Loucy (cell line): ENCODE data around the gene BLACAT1.
A peak's percentile ranks its signal among the peaks of the same experiment; 100 is the strongest.

Source experiments
- H2AFZ ChIP-seq: fragments of 200-600 bp; sonication (generic); 2 replicates; pipeline ENCODE4 v1.6.0; 2016; ENCODE audit warnings: antibody characterized with exemption, mild to moderate bottlenecking, low read length, moderate library complexity
- H3F3A ChIP-seq: fragments of 200-600 bp; 2 replicates; pipeline ENCODE4 v1.6.0; 2016; ENCODE audit warnings: antibody characterized with exemption, low read depth, mild to moderate bottlenecking
- H3K27me3 ChIP-seq: fragments of 200-600 bp; sonication (generic); 2 replicates; pipeline ENCODE4 v1.6.1; 2014; ENCODE audit warnings: low read length, mild to moderate bottlenecking; ENCODE audit not compliant: insufficient read depth, poor library complexity, severe bottlenecking
- H3K36me3 ChIP-seq: fragments of 200-600 bp; sonication (generic); 2 replicates; pipeline ENCODE4 v1.6.1; 2016; ENCODE audit warnings: low read length; ENCODE audit not compliant: insufficient read depth
- H3K4me1 ChIP-seq: fragments of 200-600 bp; sonication (generic); 2 replicates; pipeline ENCODE4 v1.5.1; 2014; ENCODE audit warnings: low read length, mild to moderate bottlenecking; ENCODE audit not compliant: insufficient read depth, poor library complexity, severe bottlenecking
- H3K4me2 ChIP-seq: fragments of 200-600 bp; sonication (generic); 2 replicates; pipeline ENCODE4 v1.6.0; 2014; ENCODE audit warnings: antibody characterized with exemption, low read length, low read depth, mild to moderate bottlenecking; ENCODE audit not compliant: poor library complexity, severe bottlenecking
- H3K4me3 ChIP-seq: fragments of 200-600 bp; sonication (generic); 2 replicates; pipeline ENCODE4 v1.5.1; 2014; ENCODE audit warnings: low read length, mild to moderate bottlenecking, mixed read lengths; ENCODE audit not compliant: poor library complexity, severe bottlenecking
- H3K79me2 ChIP-seq: fragments of 200-600 bp; sonication (generic); 2 replicates; pipeline ENCODE4 v1.6.1; 2014; ENCODE audit warnings: low read length; ENCODE audit not compliant: insufficient read depth
- H3K9ac ChIP-seq: fragments of 200-600 bp; sonication (generic); 2 replicates; pipeline ENCODE4 v1.6.0; 2014; ENCODE audit warnings: mild to moderate bottlenecking, low read depth, low read length, moderate library complexity; ENCODE audit not compliant: poor library complexity, severe bottlenecking
- H3K9me2 ChIP-seq: fragments of 200-600 bp; sonication (generic); replicated peaks from 2 replicates; pipeline ENCODE4 v1.6.1; 2016; ENCODE audit warnings: low read depth, low read length, mixed read lengths
- H3K9me3 ChIP-seq: fragments of 200-600 bp; sonication (generic); 2 replicates; pipeline ENCODE4 v1.6.1; 2014; ENCODE audit warnings: mild to moderate bottlenecking, antibody characterized with exemption, low read length, low read depth; ENCODE audit not compliant: insufficient read depth
- H4K20me1 ChIP-seq: fragments of 200-600 bp; sonication (generic); 2 replicates; pipeline ENCODE4 v1.6.0; 2014; ENCODE audit warnings: antibody characterized with exemption, low read length, mild to moderate bottlenecking; ENCODE audit not compliant: insufficient read depth, poor library complexity, severe bottlenecking
- EZH2phosphoT487 ChIP-seq: fragments of 200-600 bp; IDR thresholded peaks from 2 replicates; pipeline ENCODE4 v1.6.1; 2018; ENCODE audit warnings: antibody characterized with exemption, mild to moderate bottlenecking, moderate library complexity, borderline replicate concordance
- TF ChIP-seq, protein P1 (sequence below): fragments of 200-600 bp; sonication (generic); conservative IDR thresholded peaks from 2 replicates; pipeline ENCODE4 v1.5.1; 2014; ENCODE audit warnings: mild to moderate bottlenecking, antibody characterized with exemption, low read length

BLACAT1 gene

DNA sequence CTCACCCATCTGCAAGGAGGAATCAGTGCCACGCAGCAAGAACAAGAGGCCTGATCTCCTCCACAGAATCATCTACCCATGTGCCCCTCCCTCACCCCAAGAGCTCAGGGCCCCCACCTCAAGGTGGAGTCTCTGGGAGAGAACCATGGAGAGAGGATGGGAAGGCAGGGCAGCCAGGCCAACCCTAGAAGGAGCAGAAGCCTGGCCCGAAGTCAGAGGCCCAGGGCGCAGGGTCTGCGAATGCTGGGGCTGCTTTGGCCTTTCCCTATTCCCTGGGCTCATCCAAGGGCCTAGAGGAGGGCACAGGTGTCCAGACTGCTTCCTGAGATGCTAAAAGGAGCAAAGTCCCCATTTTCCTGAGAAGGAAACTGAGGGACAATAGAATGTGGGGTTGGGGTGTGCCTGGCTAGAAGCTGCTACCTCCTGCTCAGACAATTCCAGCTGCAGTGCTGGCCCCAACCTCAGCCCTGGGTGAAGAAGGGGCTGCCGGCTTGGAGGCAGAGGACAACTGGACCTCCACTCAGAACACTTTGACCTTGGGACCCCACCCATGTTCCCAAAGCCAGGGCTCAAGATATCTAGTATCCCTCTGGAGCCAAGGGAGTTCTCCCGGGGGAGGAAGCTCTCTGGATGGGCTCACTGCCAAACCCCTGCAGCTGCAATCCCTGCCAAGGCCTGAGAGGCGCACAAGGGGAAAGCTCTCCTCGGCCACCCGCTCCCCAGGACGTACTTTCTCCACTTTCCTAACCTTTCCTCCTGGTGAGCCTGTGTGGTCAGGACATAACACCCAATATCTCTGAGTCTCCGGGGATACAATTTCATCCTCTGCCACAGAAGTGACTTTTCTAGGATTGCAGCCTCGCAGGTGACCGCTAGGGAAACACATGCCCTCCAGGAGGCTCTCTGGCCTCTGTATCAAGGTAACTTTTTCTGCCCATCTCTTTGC is 17.4 kb downstream of the BLACAT1 start:
- TF ChIP-seq, protein P1, sequence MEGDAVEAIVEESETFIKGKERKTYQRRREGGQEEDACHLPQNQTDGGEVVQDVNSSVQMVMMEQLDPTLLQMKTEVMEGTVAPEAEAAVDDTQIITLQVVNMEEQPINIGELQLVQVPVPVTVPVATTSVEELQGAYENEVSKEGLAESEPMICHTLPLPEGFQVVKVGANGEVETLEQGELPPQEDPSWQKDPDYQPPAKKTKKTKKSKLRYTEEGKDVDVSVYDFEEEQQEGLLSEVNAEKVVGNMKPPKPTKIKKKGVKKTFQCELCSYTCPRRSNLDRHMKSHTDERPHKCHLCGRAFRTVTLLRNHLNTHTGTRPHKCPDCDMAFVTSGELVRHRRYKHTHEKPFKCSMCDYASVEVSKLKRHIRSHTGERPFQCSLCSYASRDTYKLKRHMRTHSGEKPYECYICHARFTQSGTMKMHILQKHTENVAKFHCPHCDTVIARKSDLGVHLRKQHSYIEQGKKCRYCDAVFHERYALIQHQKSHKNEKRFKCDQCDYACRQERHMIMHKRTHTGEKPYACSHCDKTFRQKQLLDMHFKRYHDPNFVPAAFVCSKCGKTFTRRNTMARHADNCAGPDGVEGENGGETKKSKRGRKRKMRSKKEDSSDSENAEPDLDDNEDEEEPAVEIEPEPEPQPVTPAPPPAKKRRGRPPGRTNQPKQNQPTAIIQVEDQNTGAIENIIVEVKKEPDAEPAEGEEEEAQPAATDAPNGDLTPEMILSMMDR, result peak; percentile 39
- no peak for TF ChIP-seq EZH2phosphoT487
- Histone ChIP-seq H4K20me1 (no peaks in the 10 kb centered on the region), H3K9ac (no peak overlapping the region), H3K9me2 (no peaks in the 10 kb centered on the region), H3K36me3 (no peaks in the 10 kb centered on the region), H2AFZ (no peak overlapping the region), H3K4me2 (no peak overlapping the region), H3K79me2 (no peaks in the 10 kb centered on the region), H3K27me3 (no peaks in the 10 kb centered on the region), H3K4me1 (peaks cover 38% of the 10 kb centered on the region), H3K9me3 (no peaks in the 10 kb centered on the region), H3K4me3 (no peak overlapping the region), H3F3A (no peaks in the 10 kb centered on the region)

DNA sequence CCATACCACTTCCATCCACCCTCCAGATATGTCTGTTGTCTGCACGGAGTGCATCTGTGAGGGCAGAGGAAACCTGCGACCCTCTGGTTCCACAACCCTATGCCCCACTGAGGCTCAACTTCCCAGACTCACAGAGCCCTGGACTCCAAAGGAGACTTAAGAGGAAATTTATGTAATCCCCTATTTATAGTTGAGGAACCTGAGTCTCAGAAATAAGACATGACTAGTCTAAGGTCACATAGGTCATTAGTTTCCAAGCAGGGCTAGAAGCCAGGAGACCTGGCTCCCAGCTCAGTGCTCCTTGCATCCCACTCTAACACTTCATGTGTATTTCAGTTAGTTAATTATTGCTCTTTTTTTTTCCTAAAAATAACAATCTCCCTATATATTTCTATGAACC is 18.3 kb downstream of the BLACAT1 start:
- TF ChIP-seq EZH2phosphoT487, result no peak
- TF ChIP-seq, protein P1, result no peak
- Histone ChIP-seq H3K4me2 (no peak overlapping the region), H2AFZ (no peak overlapping the region), H3K9me2 (no peaks in the 10 kb centered on the region), H3K4me3 (no peak overlapping the region), H3K79me2 (no peaks in the 10 kb centered on the region), H3K36me3 (no peaks in the 10 kb centered on the region), H3K4me1 (peaks cover 33% of the 10 kb centered on the region), H3K9ac (no peak overlapping the region), H3K9me3 (no peaks in the 10 kb centered on the region), H3F3A (no peaks in the 10 kb centered on the region), H3K27me3 (no peaks in the 10 kb centered on the region), H4K20me1 (no peaks in the 10 kb centered on the region)

DNA sequence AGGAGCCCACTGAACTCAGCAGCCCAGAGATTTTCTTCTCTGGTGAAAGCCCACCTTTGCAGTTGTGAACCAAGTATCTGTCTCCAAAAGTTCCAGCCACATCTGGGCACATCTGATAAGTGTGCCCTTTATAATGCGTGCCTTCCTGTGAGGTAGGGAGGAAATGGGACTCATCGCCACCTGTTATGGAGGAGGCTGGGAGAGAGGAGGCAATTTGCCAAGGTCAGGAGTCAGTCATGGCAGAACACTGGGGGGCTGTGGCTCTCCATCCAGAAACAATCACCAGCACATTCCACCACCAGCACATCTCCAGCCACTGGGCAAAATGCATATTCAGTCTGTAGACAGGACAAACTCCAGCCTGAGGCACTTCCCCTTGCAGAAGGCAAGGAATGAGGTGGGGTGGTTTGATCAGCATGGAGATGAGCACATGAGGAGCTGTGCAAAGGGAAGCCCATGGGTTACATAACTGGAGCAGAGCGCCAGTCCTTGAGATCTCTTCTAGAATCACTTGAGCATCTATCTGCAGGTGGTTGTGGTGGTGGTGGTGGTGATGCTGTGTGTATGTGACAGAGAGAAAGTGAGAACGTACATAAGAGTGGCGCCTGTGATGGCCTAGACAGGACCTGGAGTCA is 19.0 kb downstream of the BLACAT1 start:
- Histone ChIP-seq H3K9me3 (no peaks in the 10 kb centered on the region), H2AFZ (no peak overlapping the region), H3K27me3 (no peaks in the 10 kb centered on the region), H3K9me2 (no peaks in the 10 kb centered on the region), H3F3A (no peaks in the 10 kb centered on the region), H3K36me3 (no peaks in the 10 kb centered on the region), H3K79me2 (no peaks in the 10 kb centered on the region), H3K4me2 (no peak overlapping the region), H3K4me3 (no peak overlapping the region), H3K9ac (no peak overlapping the region), H3K4me1 (peaks cover 27% of the 10 kb centered on the region), H4K20me1 (no peaks in the 10 kb centered on the region)
- no peak for TF ChIP-seq EZH2phosphoT487
- TF ChIP-seq, protein P1, result no peak
